ENCODE measurements around the gene THSD7A. TPM values are rescaled to one million over a fixed set of nuclear protein-coding genes. Genes with fewer than 3 reads are reported as not detected.

THSD7A gene
- total and polyA plus RNA-seq, 2 of the 8 experiments (the other 6 are each of a cell fraction or from before 2014, with no cell fraction given) = 0.44 to 1.2 TPM

- H2BK120ac ChIP-seq (replicated peaks; ENCODE audit: low read depth, low read length) = no peak overlapping the region
- no peaks in the 10 kb centered on the region for H3K36me3 ChIP-seq (ENCODE audit: control insufficient read depth in 2 of 4, insufficient read depth in 4 of 4, low read length in 3 of 4)
- ChIA-PET CTCF (ENCODE audit: partially characterized antibody) (interaction anchor here (0.8 to 1.7 kb wide), 2 partner anchors 18 to 21 kb away, joined by 3 to 4 read pairs; no protein-coding TSS in a partner anchor), POLR2A (ENCODE audit: partially characterized antibody) (no interaction called here)
- H3K27ac ChIP-seq (ENCODE audit: low read depth, low read length) = no peak overlapping the region
- no peaks in the 10 kb centered on the region for H3K9me3 ChIP-seq (ENCODE audit: insufficient read depth in 2 of 2, low read depth in 1 of 2, low read length in 1 of 2)
- H3K4me1 ChIP-seq (replicated peaks in 1 of 4; ENCODE audit: control insufficient read depth in 3 of 4, insufficient read depth in 4 of 4, low read length in 3 of 4) = peaks cover 0 to 5% (median 2%) of the 10 kb centered on the region in 4 experiments; a peak in 2 of 7 replicates
- FAIRE-seq (no peak), DNase-seq (ENCODE audit: low read depth in 1 of 2, low spot score in 2 of 2) (no peak)
- no peak overlapping the region for H3K9ac ChIP-seq (replicated peaks in 1 of 4; ENCODE audit: extremely low read depth in 1 of 4, low read depth in 3 of 4, low read length in 3 of 4)
- H3K79me1 ChIP-seq (ENCODE audit: low read depth, low read length) = no peaks in the 10 kb centered on the region
- H4K91ac ChIP-seq (replicated peaks; ENCODE audit: insufficient read length, low read length) = no peak overlapping the region
- TF ChIP-seq SUZ12 (IDR thresholded peaks at IDR 0.05; ENCODE audit: low read length) (no peak), ASH2L (IDR thresholded peaks at IDR 0.05; ENCODE audit: low read length) (no peak), NRF1 (IDR thresholded peaks at IDR 0.05; ENCODE audit: low read depth, low read length) (no peak), TAF1 (IDR thresholded peaks at IDR 0.05; ENCODE audit: low read depth, low read length) (no peak), BCL11A (IDR thresholded peaks at IDR 0.05; ENCODE audit: low read depth in 2 of 2, low read length in 2 of 2) (no peak), EGR1 (IDR thresholded peaks at IDR 0.05; ENCODE audit: borderline replicate concordance, low read depth, low read length) (no peak), ZNF274 (IDR thresholded peaks at IDR 0.05; ENCODE audit: borderline replicate concordance, extremely low read depth, low read length) (no peak), SIN3A (conservative IDR thresholded peaks at IDR 0.05 in 1 of 2, IDR thresholded peaks at IDR 0.05 in 1 of 2; ENCODE audit: low read depth in 1 of 2, low read length in 2 of 2) (no peak), MAX (IDR thresholded peaks at IDR 0.05) (no peak), EZH2 (IDR thresholded peaks at IDR 0.05; ENCODE audit: low read depth, low read length, severe bottlenecking) (no peak), TEAD4 (IDR thresholded peaks at IDR 0.05; ENCODE audit: low read depth, low read length) (no peak), RBBP5 (IDR thresholded peaks at IDR 0.05; ENCODE audit: borderline replicate concordance, low read depth, low read length) (no peak), POLR2AphosphoS5 (IDR thresholded peaks at IDR 0.05; ENCODE audit: low read depth, low read length) (no peak), JUND (IDR thresholded peaks at IDR 0.05; ENCODE audit: low read length) (no peak), YY1 (IDR thresholded peaks at IDR 0.05; ENCODE audit: low read depth, low read length) (no peak), BACH1 (IDR thresholded peaks at IDR 0.05; ENCODE audit: low read length) (no peak)
- no peak overlapping the region for H2BK15ac ChIP-seq (ENCODE audit: low read length)
- H3K4me3 ChIP-seq (ENCODE audit: extremely low read depth in 1 of 4, insufficient read depth in 2 of 4, low read depth in 3 of 4, low read length in 4 of 4) = no peak overlapping the region
- no peak overlapping the region for H3K14ac ChIP-seq (ENCODE audit: insufficient read length)
- H2AK5ac ChIP-seq (ENCODE audit: low read depth, low read length) = no peak overlapping the region
- H4K5ac ChIP-seq (ENCODE audit: insufficient read length, low read depth, low read length) = no peak overlapping the region
- H2BK5ac ChIP-seq (ENCODE audit: low read depth, low read length) = no peak overlapping the region
- no peaks in the 10 kb centered on the region for H4K20me1 ChIP-seq (replicated peaks in 1 of 2; ENCODE audit: control insufficient read depth in 1 of 2, insufficient read depth in 2 of 2, low read length in 2 of 2)
- no peak overlapping the region for H3K4me2 ChIP-seq (ENCODE audit: insufficient read depth in 1 of 2, low read depth in 2 of 2, low read length in 2 of 2)
- no peak overlapping the region for H3K23ac ChIP-seq (ENCODE audit: insufficient read length)
- H2AFZ ChIP-seq (ENCODE audit: low read length) = no peak overlapping the region
- 78% methylated on average over 2 of the region's 2 CpGs; no CpG with 5 or more reads in 1 of the 2 experiments for WGBS, 2 experiments (ENCODE audit: extremely low coverage in 1 of 2, insufficient coverage in 1 of 2, insufficient read length in 1 of 2, insufficient replicate concordance in 2 of 2, low coverage in 1 of 2, low lambda C conversion rate in 2 of 2, missing lambda C conversion rate in 1 of 2)
- no peak overlapping the region for H3K18ac ChIP-seq (ENCODE audit: extremely low read depth, low read length)
- H3K4ac ChIP-seq (replicated peaks; ENCODE audit: insufficient read length, low read depth, low read length) = no peak overlapping the region
- no peaks in the 10 kb centered on the region for H3K79me2 ChIP-seq (ENCODE audit: control insufficient read depth in 1 of 2, insufficient read depth in 2 of 2, low read length in 2 of 2)
- no peak overlapping the region for H2BK12ac ChIP-seq (ENCODE audit: low read depth, low read length)
- H4K8ac ChIP-seq (ENCODE audit: extremely low read depth, insufficient read depth, low read length) = no peak overlapping the region
- H3K23me2 ChIP-seq (ENCODE audit: low read depth, low read length) = no peaks in the 10 kb centered on the region
- H3K56ac ChIP-seq (replicated peaks; ENCODE audit: insufficient read length, low read depth, low read length) = no peak overlapping the region
- H2BK20ac ChIP-seq (ENCODE audit: low read length) = no peak overlapping the region
- H3K27me3 ChIP-seq (replicated peaks in 1 of 4; ENCODE audit: control insufficient read depth in 3 of 4, extremely low read depth in 1 of 4, insufficient read depth in 3 of 4, low read length in 3 of 4) = no peaks in the 10 kb centered on the region
These were observed 215.5 kb downstream of the THSD7A start for GRCh38 chr7:11616466-11616865.

Measured in H1 (cell line).